HG03558 (cell line): ENCODE data around the gene ACTL9.

Experiments
- ATAC-seq: cut with Tn5 transposase; IDR thresholded peaks from one replicate; pipeline ENCODE4 v1.9.1; 2021; ENCODE audit warnings: moderate number of reproducible peaks; ENCODE audit not compliant: unreplicated experiment; ENCODE audit errors: extremely low read depth

Gene ACTL9

GRCh38 chr19:8686549-8686948, 12.0 kb downstream of the ACTL9 start:
- no peak for ATAC-seq

- no peak for ATAC-seq
Measured at GRCh38 chr19:8684001-8684902, 14.3 kb downstream of the ACTL9 start.

GRCh38 chr19:8682931-8683330, 15.7 kb downstream of the ACTL9 start:
- ATAC-seq: no peak

- ATAC-seq: no peak
Measured at GRCh38 chr19:8682472-8682871, 16.1 kb downstream of the ACTL9 start.

GRCh38 chr19:8681345-8682029, 17.1 kb downstream of the ACTL9 start:
- no peak for ATAC-seq

GRCh38 chr19:8680676-8681344, 17.8 kb downstream of the ACTL9 start:
- ATAC-seq: no peak

GRCh38 chr19:8678244-8678807, 20.3 kb downstream of the ACTL9 start:
- ATAC-seq: no peak

GRCh38 chr19:8675066-8675465, 23.5 kb downstream of the ACTL9 start:
- no peak for ATAC-seq

- no peak for ATAC-seq
Measured at GRCh38 chr19:8673276-8673891, 25.2 kb downstream of the ACTL9 start.

GRCh38 chr19:8666814-8667405, 31.7 kb downstream of the ACTL9 start:
- no peak for ATAC-seq

GRCh38 chr19:8665468-8666213, 33.0 kb downstream of the ACTL9 start:
- no peak for ATAC-seq

GRCh38 chr19:8664671-8665057, 33.9 kb downstream of the ACTL9 start:
- no peak for ATAC-seq

- no peak for ATAC-seq
Measured at GRCh38 chr19:8663920-8664670, 34.5 kb downstream of the ACTL9 start.

GRCh38 chr19:8662263-8662662, 36.3 kb downstream of the ACTL9 start:
- ATAC-seq: no peak

- no peak for ATAC-seq
Measured at GRCh38 chr19:8659905-8660304, 38.7 kb downstream of the ACTL9 start.

GRCh38 chr19:8657869-8658268, 40.7 kb downstream of the ACTL9 start:
- ATAC-seq: no peak

GRCh38 chr19:8655340-8655709, 43.3 kb downstream of the ACTL9 start:
- no peak for ATAC-seq

- no peak for ATAC-seq
Measured at GRCh38 chr19:8654591-8655339, 43.8 kb downstream of the ACTL9 start.
